Chondrocyte (in vitro differentiated cells): ENCODE data around the gene PLVAP. TPM values are rescaled to one million over a fixed set of nuclear protein-coding genes. Genes with fewer than 3 reads are reported as not detected.
A peak's percentile ranks its signal among the peaks of the same experiment; 100 is the strongest.

Source experiments
- DNase-seq: peaks from one replicate; pipeline ENCODE4 v3.0.0; 2021; ENCODE audit warnings: mixed read lengths, low spot score
- H3K27ac Mint-ChIP-seq: one replicate; pipeline ENCODE4 v1.8.0; 2021; ENCODE audit warnings: mild to moderate bottlenecking, moderate library complexity, mixed read lengths; ENCODE audit not compliant: unreplicated experiment
- H3K27me3 Mint-ChIP-seq: 2 replicates; pipeline ENCODE4 v1.8.0; 2021; ENCODE audit warnings: low read depth, mixed read lengths
- H3K36me3 Mint-ChIP-seq: 2 replicates; pipeline ENCODE4 v1.8.0; 2021; ENCODE audit warnings: low read depth, mixed read lengths
- H3K4me1 Mint-ChIP-seq: 2 replicates; pipeline ENCODE4 v1.8.0; 2021; ENCODE audit warnings: low read depth, mild to moderate bottlenecking, mixed read lengths
- H3K4me3 Mint-ChIP-seq: one replicate; pipeline ENCODE4 v1.8.0; 2021; ENCODE audit warnings: mild to moderate bottlenecking, moderate library complexity, mixed read lengths; ENCODE audit not compliant: unreplicated experiment
- H3K9me3 Mint-ChIP-seq: 2 replicates; pipeline ENCODE4 v1.8.0; 2021; ENCODE audit warnings: low read depth, mixed read lengths
- total RNA-seq: library from RNA; stranded (reverse); gene quantifications from 3 replicates; pipeline ENCODE4 v1.2.1, GENCODE V29; 2021
- TF ChIP-seq, protein P1 (sequence below): fragments of 200-600 bp; sonication (generic); IDR thresholded peaks from 2 replicates; pipeline ENCODE4 v1.5.0; 2021; ENCODE audit warnings: antibody characterized with exemption, mild to moderate bottlenecking, moderate library complexity

PLVAP gene
- total RNA-seq, 1 donor from 2014 or later: 0.22 TPM

- H3K9me3 Mint-ChIP-seq: no peaks in the 10 kb centered on the region
- no peak for DNase-seq
- H3K27ac Mint-ChIP-seq: peak overlapping the region; percentile 10
- H3K4me3 Mint-ChIP-seq: no peak overlapping the region
- no peaks in the 10 kb centered on the region for H3K27me3 Mint-ChIP-seq
- H3K36me3 Mint-ChIP-seq: peaks cover 9% of the 10 kb centered on the region
- TF ChIP-seq, protein P1, sequence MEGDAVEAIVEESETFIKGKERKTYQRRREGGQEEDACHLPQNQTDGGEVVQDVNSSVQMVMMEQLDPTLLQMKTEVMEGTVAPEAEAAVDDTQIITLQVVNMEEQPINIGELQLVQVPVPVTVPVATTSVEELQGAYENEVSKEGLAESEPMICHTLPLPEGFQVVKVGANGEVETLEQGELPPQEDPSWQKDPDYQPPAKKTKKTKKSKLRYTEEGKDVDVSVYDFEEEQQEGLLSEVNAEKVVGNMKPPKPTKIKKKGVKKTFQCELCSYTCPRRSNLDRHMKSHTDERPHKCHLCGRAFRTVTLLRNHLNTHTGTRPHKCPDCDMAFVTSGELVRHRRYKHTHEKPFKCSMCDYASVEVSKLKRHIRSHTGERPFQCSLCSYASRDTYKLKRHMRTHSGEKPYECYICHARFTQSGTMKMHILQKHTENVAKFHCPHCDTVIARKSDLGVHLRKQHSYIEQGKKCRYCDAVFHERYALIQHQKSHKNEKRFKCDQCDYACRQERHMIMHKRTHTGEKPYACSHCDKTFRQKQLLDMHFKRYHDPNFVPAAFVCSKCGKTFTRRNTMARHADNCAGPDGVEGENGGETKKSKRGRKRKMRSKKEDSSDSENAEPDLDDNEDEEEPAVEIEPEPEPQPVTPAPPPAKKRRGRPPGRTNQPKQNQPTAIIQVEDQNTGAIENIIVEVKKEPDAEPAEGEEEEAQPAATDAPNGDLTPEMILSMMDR: no peak
- peaks cover 10% of the 10 kb centered on the region for H3K4me1 Mint-ChIP-seq
Observed at GRCh38 chr19:17321655-17322489, 55.3 kb downstream of the PLVAP start.

DNA sequence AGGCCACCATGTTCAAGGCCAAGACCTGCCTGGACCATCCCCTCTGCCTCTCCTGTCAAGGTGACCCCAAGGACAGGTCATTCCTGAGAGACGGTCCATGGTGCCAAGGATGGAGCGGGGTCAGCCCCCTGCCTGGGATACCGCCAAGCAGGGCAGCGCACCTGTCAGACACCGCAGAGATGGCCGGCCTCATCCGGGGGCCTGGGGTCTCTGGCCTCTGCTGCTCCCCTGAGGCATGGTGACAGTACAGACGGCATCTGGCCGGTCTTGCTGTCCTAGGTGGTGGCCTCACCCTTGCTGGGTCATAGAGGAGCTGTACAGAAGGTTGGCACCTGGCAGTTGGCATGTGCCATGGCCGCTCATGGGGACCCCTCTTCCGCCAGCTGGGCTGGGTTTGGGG lies 56.7 kb downstream of the PLVAP start:
- peaks cover 5% of the 10 kb centered on the region for H3K4me1 Mint-ChIP-seq
- no peaks in the 10 kb centered on the region for H3K27me3 Mint-ChIP-seq
- H3K4me3 Mint-ChIP-seq: no peak overlapping the region
- TF ChIP-seq, protein P1: no peak
- no peak overlapping the region for H3K27ac Mint-ChIP-seq
- no peak for DNase-seq
- peaks cover 17% of the 10 kb centered on the region for H3K36me3 Mint-ChIP-seq
- no peaks in the 10 kb centered on the region for H3K9me3 Mint-ChIP-seq

GRCh38 chr19:17319473-17320238 lies 57.5 kb downstream of the PLVAP start:
- Mint-ChIP-seq H3K36me3 (peaks cover 17% of the 10 kb centered on the region), H3K9me3 (no peaks in the 10 kb centered on the region), H3K4me3 (no peak overlapping the region), H3K27me3 (no peaks in the 10 kb centered on the region), H3K4me1 (peaks cover 5% of the 10 kb centered on the region), H3K27ac (no peak overlapping the region)
- TF ChIP-seq, protein P1: no peak
- no peak for DNase-seq

GRCh38 chr19:17318966-17319365 lies 58.2 kb downstream of the PLVAP start:
- no peak overlapping the region for H3K27ac Mint-ChIP-seq
- H3K4me3 Mint-ChIP-seq: no peak overlapping the region
- TF ChIP-seq, protein P1: no peak
- no peaks in the 10 kb centered on the region for H3K27me3 Mint-ChIP-seq
- no peaks in the 10 kb centered on the region for H3K9me3 Mint-ChIP-seq
- peaks cover 17% of the 10 kb centered on the region for H3K36me3 Mint-ChIP-seq
- DNase-seq: no peak
- H3K4me1 Mint-ChIP-seq: peaks cover 5% of the 10 kb centered on the region

- H3K4me3 Mint-ChIP-seq: no peak overlapping the region
- H3K27ac Mint-ChIP-seq: peak overlapping the region; percentile 17
- peaks cover 31% of the 10 kb centered on the region for H3K4me1 Mint-ChIP-seq
- no peaks in the 10 kb centered on the region for H3K9me3 Mint-ChIP-seq
- no peaks in the 10 kb centered on the region for H3K27me3 Mint-ChIP-seq
- no peak for DNase-seq
- H3K36me3 Mint-ChIP-seq: peaks cover 12% of the 10 kb centered on the region
- TF ChIP-seq, protein P1: no peak
Observed at GRCh38 chr19:17314007-17314593, 63.0 kb downstream of the PLVAP start.
